Panc1 (cell line): ENCODE data around the gene RPS2. TPM values are rescaled to one million over a fixed set of nuclear protein-coding genes. Genes with fewer than 3 reads are reported as not detected.

Source experiments
- ATAC-seq: fragments of 200-7000 bp; cut with Tn5 transposase; 2 replicates; pipeline ENCODE4 v1.9.1; 2020; ENCODE audit warnings: mild to moderate bottlenecking, moderate library complexity
- BruUV-seq: library from RNA; stranded (reverse); fragments of 400-500 nt; replicated peaks from 2 replicates; lab custom pipeline; 2021; lab: Mats Ljungman, UMichigan
- CTCF ChIA-PET: fragments of 300-600 bp; sonication (Branson Sonifier 250); formaldehyde crosslinking; loops from one replicate; lab custom pipeline; 2022; ENCODE audit warnings: antibody characterized with exemption; lab: Charles Lee
- POLR2A ChIA-PET: fragments of 300-600 bp; sonication (Branson Sonifier 250); formaldehyde crosslinking; loops from one replicate; lab custom pipeline; 2022; ENCODE audit warnings: antibody characterized with exemption; lab: Charles Lee
- DNase-seq: peaks from one replicate; pipeline ENCODE4 v3.0.0-alpha.2; 2010; ENCODE audit warnings: low read depth, low spot score
- H3K27ac ChIP-seq: 2 replicates; pipeline ENCODE4 v1.5.1; 2011; ENCODE audit warnings: mild to moderate bottlenecking, low read length, inconsistent platforms
- H3K27me3 ChIP-seq: fragments of 200-500 bp; sonication (Bioruptor generic); 2 replicates; pipeline ENCODE4 v1.6.0; 2014; ENCODE audit warnings: low read length, inconsistent platforms; ENCODE audit not compliant: control insufficient read depth, insufficient read depth
- H3K36me3 ChIP-seq: fragments of 200-500 bp; sonication (Bioruptor generic); 2 replicates; pipeline ENCODE4 v1.5.1; 2014; ENCODE audit warnings: inconsistent platforms, mild to moderate bottlenecking, low read length, moderate library complexity; ENCODE audit not compliant: control insufficient read depth, insufficient read depth
- H3K4me1 ChIP-seq: 2 replicates; pipeline ENCODE4 v1.5.1; 2011; ENCODE audit warnings: inconsistent platforms, mild to moderate bottlenecking, low read length, moderate library complexity; ENCODE audit not compliant: control insufficient read depth, insufficient read depth
- H3K4me3 ChIP-seq, 2 experiments: 2 replicates each; pipeline ENCODE4 v1.5.1; 2011 to 2012; ENCODE audit warnings: low read depth in 2 of 2, low read length in 2 of 2, mild to moderate bottlenecking in 2 of 2, inconsistent platforms in 1 of 2, moderate library complexity in 1 of 2
- H3K9me3 ChIP-seq: fragments of 200-500 bp; sonication (Bioruptor generic); 2 replicates; pipeline ENCODE4 v1.5.1; 2014; ENCODE audit warnings: low read depth, mild to moderate bottlenecking, inconsistent platforms, low read length, moderate library complexity; ENCODE audit not compliant: control insufficient read depth, insufficient read depth
- CTCF ChIP-seq: fragments of 450-650 bp; IDR thresholded peaks from 2 replicates; pipeline ENCODE4 v1.5.1; 2017; ENCODE audit warnings: mild to moderate bottlenecking
- POLR2AphosphoS5 ChIP-seq: IDR thresholded peaks from 2 replicates; pipeline ENCODE4 v1.6.1; 2012; ENCODE audit warnings: mild to moderate bottlenecking, low read depth, low read length, moderate library complexity
- SIN3A ChIP-seq: IDR thresholded peaks from 2 replicates; pipeline ENCODE4 v1.6.1; 2012; ENCODE audit warnings: low read depth, mild to moderate bottlenecking, low read length, moderate library complexity, borderline replicate concordance; ENCODE audit not compliant: insufficient read depth
- TCF7L2 ChIP-seq: IDR thresholded peaks from 2 replicates; pipeline ENCODE4 v1.6.1; 2011; ENCODE audit warnings: mild to moderate bottlenecking, low read depth, low read length, inconsistent platforms
- in situ Hi-C: cut with HindIII; loops from 2 replicates; pipeline ENCODE4 v1.10.0; 2016; ENCODE audit warnings: low sequenced_read_pairs, low pct_unique_long_range_greater_than_20kb
- intact Hi-C: fragments of 100-400 bp; cut with micrococcal nuclease; formaldehyde crosslinking; loops from one replicate; pipeline ENCODE4 v1.10.0; 2022; ENCODE audit not compliant: unreplicated experiment
- total RNA-seq: library from RNA; stranded (reverse); gene quantifications from one replicate; pipeline ENCODE4 v1.2.1, GENCODE V29; 2021; ENCODE audit not compliant: unreplicated experiment
- TF ChIP-seq, protein P1 (sequence below), 2 experiments: IDR thresholded peaks; 2 replicates each; pipeline ENCODE4 v1.6.1; 2011 to 2012; ENCODE audit warnings: low read depth in 2 of 2, control low read depth in 1 of 2, low read length in 1 of 2, mild to moderate bottlenecking in 1 of 2, moderate library complexity in 1 of 2; ENCODE audit not compliant: insufficient read depth in 1 of 2

The RPS2 gene
- total RNA-seq, 1 experiment from 2014 or later: 2,794 TPM

- intact Hi-C loops (no loop called here), in situ Hi-C loops (no loop called here)
- no peak for DNase-seq
- Histone ChIP-seq H3K4me3 (no peak overlapping the region), H3K27me3 (no peaks in the 10 kb centered on the region), H3K4me1 (peaks cover 47% of the 10 kb centered on the region), H3K9me3 (no peaks in the 10 kb centered on the region), H3K36me3 (peaks cover 5% of the 10 kb centered on the region; the same call in 1 of the 2 replicates), H3K27ac (peak overlapping the region; percentile 8; the same call in 1 of the 2 replicates)
- ChIA-PET POLR2A (no interaction called here), CTCF (no interaction called here)
- TF ChIP-seq TCF7L2 (no peak), POLR2AphosphoS5 (no peak), SIN3A (no peak), CTCF (no peak)
- TF ChIP-seq, protein P1, sequence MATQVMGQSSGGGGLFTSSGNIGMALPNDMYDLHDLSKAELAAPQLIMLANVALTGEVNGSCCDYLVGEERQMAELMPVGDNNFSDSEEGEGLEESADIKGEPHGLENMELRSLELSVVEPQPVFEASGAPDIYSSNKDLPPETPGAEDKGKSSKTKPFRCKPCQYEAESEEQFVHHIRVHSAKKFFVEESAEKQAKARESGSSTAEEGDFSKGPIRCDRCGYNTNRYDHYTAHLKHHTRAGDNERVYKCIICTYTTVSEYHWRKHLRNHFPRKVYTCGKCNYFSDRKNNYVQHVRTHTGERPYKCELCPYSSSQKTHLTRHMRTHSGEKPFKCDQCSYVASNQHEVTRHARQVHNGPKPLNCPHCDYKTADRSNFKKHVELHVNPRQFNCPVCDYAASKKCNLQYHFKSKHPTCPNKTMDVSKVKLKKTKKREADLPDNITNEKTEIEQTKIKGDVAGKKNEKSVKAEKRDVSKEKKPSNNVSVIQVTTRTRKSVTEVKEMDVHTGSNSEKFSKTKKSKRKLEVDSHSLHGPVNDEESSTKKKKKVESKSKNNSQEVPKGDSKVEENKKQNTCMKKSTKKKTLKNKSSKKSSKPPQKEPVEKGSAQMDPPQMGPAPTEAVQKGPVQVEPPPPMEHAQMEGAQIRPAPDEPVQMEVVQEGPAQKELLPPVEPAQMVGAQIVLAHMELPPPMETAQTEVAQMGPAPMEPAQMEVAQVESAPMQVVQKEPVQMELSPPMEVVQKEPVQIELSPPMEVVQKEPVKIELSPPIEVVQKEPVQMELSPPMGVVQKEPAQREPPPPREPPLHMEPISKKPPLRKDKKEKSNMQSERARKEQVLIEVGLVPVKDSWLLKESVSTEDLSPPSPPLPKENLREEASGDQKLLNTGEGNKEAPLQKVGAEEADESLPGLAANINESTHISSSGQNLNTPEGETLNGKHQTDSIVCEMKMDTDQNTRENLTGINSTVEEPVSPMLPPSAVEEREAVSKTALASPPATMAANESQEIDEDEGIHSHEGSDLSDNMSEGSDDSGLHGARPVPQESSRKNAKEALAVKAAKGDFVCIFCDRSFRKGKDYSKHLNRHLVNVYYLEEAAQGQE (IDR thresholded peaks at IDR 0.05; ENCODE audit: insufficient read depth in 1 of 2, low read depth in 2 of 2, low read length in 1 of 2): no peak
- ATAC-seq: no peak
- BruUV-seq: no TSS peak
Measured at GRCh38 chr16:2006317-2006716, 41.7 kb upstream of the RPS2 start.

DNA sequence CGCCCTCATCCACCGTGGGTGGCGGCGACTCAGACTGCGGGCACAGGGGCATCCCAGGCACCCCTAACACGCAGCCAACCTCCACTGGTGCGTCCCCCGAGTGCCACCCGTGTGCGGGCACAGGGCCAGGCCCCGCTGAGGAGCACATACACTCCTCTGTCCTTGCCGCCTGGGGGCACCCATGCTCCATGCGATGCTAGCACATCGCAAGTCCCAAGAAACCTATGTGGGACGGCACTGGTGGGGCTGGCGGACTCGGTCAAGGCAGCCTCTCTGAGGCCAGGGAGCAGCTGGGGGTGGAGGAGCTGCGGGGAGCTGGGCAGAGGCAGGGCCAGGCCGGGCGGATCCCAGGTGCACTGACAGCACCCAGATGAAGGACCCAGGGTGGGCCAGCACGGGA lies 41.0 kb upstream of the RPS2 start:
- in situ Hi-C loops: no loop called here

More for the DNA sequence above, 41.0 kb upstream of the RPS2 start:
- ChIA-PET POLR2A (no interaction called here), CTCF (no interaction called here)
- no peaks in the 10 kb centered on the region for H3K27me3 ChIP-seq
- ATAC-seq (peak; percentile 15; the same call in 1 of the 2 replicates), DNase-seq (no peak)
- no peaks in the 10 kb centered on the region for H3K9me3 ChIP-seq
- H3K36me3 ChIP-seq: peaks cover 6% of the 10 kb centered on the region; the same call in 1 of the 2 replicates
- H3K27ac ChIP-seq: peak overlapping the region; percentile 65; the same call in 1 of the 2 replicates
- intact Hi-C loops: no loop called here
- BruUV-seq: no TSS peak
- TF ChIP-seq CTCF (no peak; the same call in 1 of the 2 replicates), SIN3A (no peak), POLR2AphosphoS5 (no peak), TCF7L2 (no peak)
- TF ChIP-seq, protein P1 (IDR thresholded peaks at IDR 0.05; ENCODE audit: insufficient read depth in 1 of 2, low read depth in 2 of 2, low read length in 1 of 2): no peak
- peaks cover 47% of the 10 kb centered on the region for H3K4me1 ChIP-seq
- H3K4me3 ChIP-seq: no peak overlapping the region
